Measurements from ENCODE around the gene OR10AD1.

DNA sequence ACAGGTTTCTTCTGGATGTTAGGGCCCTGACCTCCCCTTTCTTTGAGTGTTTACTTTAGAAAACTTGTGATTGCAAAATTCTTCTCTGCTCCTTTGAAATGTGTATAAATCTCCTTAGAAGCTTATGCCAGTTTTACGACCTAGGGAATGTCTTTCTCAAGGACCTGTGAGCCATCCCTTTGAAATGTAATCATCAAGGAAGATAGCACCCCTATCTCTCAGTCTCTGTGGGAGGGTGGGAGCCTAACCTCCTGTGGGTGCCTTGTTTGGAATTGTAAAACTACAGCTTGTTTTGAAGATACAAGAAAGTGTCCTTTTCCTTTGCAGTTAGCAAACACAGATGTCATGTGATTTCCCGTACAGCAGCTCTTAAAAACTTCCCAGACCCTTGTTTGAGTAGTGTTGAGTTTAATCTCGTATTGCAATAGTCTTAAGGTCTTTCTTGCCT lies 3.3 kb downstream of the OR10AD1 start:
- TF ChIP-seq TAF1 (IDR thresholded peaks at IDR 0.05; ENCODE audit: low read depth) (no peak), CTCF (IDR thresholded peaks at IDR 0.05; ENCODE audit: poor library complexity, severe bottlenecking) (no peak), REST (IDR thresholded peaks at IDR 0.05; ENCODE audit: borderline replicate concordance) (no peak)
